DOHH2 (cell line): Measurements from ENCODE around the gene BET1.
A peak's percentile ranks its signal among the peaks of the same experiment; 100 is the strongest.

Experiments
- H3F3A ChIP-seq: fragments of 200-600 bp; sonication (generic), shearing (Covaris generic); 2 replicates; pipeline ENCODE4 v1.6.0; 2016; ENCODE audit warnings: antibody characterized with exemption, mild to moderate bottlenecking; ENCODE audit not compliant: control insufficient read depth, insufficient read depth
- H3K27ac ChIP-seq: fragments of 200-600 bp; sonication (generic); 2 replicates; pipeline ENCODE4 v1.5.1; 2014; ENCODE audit warnings: low read depth, mild to moderate bottlenecking, low read length, moderate library complexity
- H3K27me3 ChIP-seq: fragments of 200-600 bp; sonication (generic); 2 replicates; pipeline ENCODE4 v1.6.1; 2014; ENCODE audit warnings: mild to moderate bottlenecking, low read length, mixed read lengths; ENCODE audit not compliant: control insufficient read depth
- H3K36me3 ChIP-seq: fragments of 200-600 bp; sonication (generic); 2 replicates; pipeline ENCODE4 v1.6.1; 2014; ENCODE audit warnings: mild to moderate bottlenecking, low read length, moderate library complexity, mixed read lengths; ENCODE audit not compliant: control insufficient read depth
- H3K4me1 ChIP-seq: fragments of 200-600 bp; sonication (generic); 2 replicates; pipeline ENCODE4 v1.6.1; 2014; ENCODE audit warnings: mild to moderate bottlenecking, low read length, mixed read lengths; ENCODE audit not compliant: control insufficient read depth
- H3K4me2 ChIP-seq: fragments of 200-600 bp; sonication (generic); 2 replicates; pipeline ENCODE4 v1.6.0; 2014; ENCODE audit warnings: mild to moderate bottlenecking, low read length, moderate library complexity
- H3K4me3 ChIP-seq: fragments of 200-600 bp; sonication (generic); 2 replicates; pipeline ENCODE4 v1.5.1; 2014; ENCODE audit warnings: mild to moderate bottlenecking, low read length, mixed read lengths
- H3K79me2 ChIP-seq: fragments of 200-600 bp; sonication (generic); 2 replicates; pipeline ENCODE4 v1.6.1; 2014; ENCODE audit warnings: mild to moderate bottlenecking, low read length, mixed read lengths; ENCODE audit not compliant: control insufficient read depth
- H3K9me2 ChIP-seq: fragments of 200-600 bp; sonication (generic); replicated peaks from 2 replicates; pipeline ENCODE4 v1.6.1; 2014; ENCODE audit warnings: mild to moderate bottlenecking, low read length, mixed read lengths; ENCODE audit not compliant: control insufficient read depth
- H3K9me3 ChIP-seq: fragments of 200-600 bp; sonication (generic); 2 replicates; pipeline ENCODE4 v1.6.1; 2014; ENCODE audit warnings: antibody characterized with exemption, low read length, mixed read lengths; ENCODE audit not compliant: control insufficient read depth, insufficient read depth
- H4K20me1 ChIP-seq: fragments of 200-600 bp; sonication (generic); 2 replicates; pipeline ENCODE4 v1.6.0; 2014; ENCODE audit warnings: low read depth, mild to moderate bottlenecking, antibody characterized with exemption, low read length, moderate library complexity; ENCODE audit not compliant: control insufficient read depth, insufficient read depth
- EZH2phosphoT487 ChIP-seq: fragments of 200-600 bp; sonication (generic); IDR thresholded peaks from 2 replicates; pipeline ENCODE4 v1.6.1; 2017; ENCODE audit warnings: borderline replicate concordance, mild to moderate bottlenecking, antibody characterized with exemption, low read length, moderate library complexity, mixed read lengths
- TF ChIP-seq, protein P1 (sequence below): fragments of 200-600 bp; sonication (generic); IDR thresholded peaks from one replicate; pipeline ENCODE4 v1.5.1; 2014; ENCODE audit warnings: antibody characterized with exemption, mild to moderate bottlenecking, low read depth, low read length; ENCODE audit not compliant: poor library complexity, severe bottlenecking

The BET1 gene

DNA sequence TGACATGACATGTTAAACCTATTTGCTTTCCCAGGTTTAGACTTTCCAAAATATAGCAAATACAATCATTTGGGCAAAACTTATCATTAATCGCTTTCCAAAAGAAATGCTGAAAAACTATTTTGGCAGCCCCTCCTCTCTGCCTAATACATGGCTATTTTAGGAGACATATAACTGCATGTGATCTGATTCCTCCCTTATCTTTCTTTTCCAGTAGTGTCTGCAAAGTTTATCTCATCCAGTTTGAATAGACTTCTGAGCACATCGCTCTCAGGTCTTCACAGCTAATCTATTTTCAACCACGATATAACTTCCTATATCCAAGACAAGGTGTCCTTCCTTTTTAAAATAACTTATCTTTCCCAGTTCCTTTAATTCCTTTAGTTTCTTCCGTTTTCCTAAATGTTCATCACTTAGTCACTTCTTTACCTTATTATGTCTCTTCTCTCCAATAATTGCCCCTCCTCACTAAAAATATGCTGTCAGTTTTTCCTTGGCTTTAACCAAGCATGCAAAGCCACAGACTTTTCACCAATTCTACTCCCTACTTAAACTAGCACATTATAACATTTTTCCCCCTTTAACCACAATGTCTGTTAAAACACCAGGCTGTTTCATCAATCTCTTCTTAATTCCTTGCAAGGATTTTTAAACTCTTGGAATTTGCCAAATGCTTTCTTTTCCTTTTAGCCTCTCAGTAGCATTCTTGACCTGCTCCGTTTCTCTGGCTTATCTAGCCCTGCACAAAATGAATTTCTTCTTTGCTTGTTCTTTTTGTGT, 58.2 kb downstream of the BET1 start:
- Histone ChIP-seq H3K4me1 (peaks cover 6% of the 10 kb centered on the region), H4K20me1 (no peaks in the 10 kb centered on the region), H3K27ac (no peak overlapping the region), H3K4me2 (no peak overlapping the region), H3K4me3 (no peak overlapping the region), H3F3A (no peaks in the 10 kb centered on the region), H3K9me3 (0 out of 2 replicates have a peak, but pooled peaks cover 2% of the 10 kb centered on the region), H3K9me2 (no peaks in the 10 kb centered on the region), H3K27me3 (no peaks in the 10 kb centered on the region), H3K36me3 (no peaks in the 10 kb centered on the region), H3K79me2 (no peaks in the 10 kb centered on the region)
- TF ChIP-seq EZH2phosphoT487, result no peak
- TF ChIP-seq, protein P1, sequence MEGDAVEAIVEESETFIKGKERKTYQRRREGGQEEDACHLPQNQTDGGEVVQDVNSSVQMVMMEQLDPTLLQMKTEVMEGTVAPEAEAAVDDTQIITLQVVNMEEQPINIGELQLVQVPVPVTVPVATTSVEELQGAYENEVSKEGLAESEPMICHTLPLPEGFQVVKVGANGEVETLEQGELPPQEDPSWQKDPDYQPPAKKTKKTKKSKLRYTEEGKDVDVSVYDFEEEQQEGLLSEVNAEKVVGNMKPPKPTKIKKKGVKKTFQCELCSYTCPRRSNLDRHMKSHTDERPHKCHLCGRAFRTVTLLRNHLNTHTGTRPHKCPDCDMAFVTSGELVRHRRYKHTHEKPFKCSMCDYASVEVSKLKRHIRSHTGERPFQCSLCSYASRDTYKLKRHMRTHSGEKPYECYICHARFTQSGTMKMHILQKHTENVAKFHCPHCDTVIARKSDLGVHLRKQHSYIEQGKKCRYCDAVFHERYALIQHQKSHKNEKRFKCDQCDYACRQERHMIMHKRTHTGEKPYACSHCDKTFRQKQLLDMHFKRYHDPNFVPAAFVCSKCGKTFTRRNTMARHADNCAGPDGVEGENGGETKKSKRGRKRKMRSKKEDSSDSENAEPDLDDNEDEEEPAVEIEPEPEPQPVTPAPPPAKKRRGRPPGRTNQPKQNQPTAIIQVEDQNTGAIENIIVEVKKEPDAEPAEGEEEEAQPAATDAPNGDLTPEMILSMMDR, result no peak

- H3K9me3 ChIP-seq, result 0 out of 2 replicates have a peak, but pooled peaks cover 2% of the 10 kb centered on the region
- no peak for TF ChIP-seq EZH2phosphoT487
- TF ChIP-seq, protein P1, result no peak
- no peaks in the 10 kb centered on the region for H3K79me2 ChIP-seq
- H3K4me3 ChIP-seq, result no peak overlapping the region
- no peak overlapping the region for H3K27ac ChIP-seq
- no peaks in the 10 kb centered on the region for H3K9me2 ChIP-seq
- no peaks in the 10 kb centered on the region for H3F3A ChIP-seq
- H3K36me3 ChIP-seq, result no peaks in the 10 kb centered on the region
- H4K20me1 ChIP-seq, result no peaks in the 10 kb centered on the region
- no peaks in the 10 kb centered on the region for H3K27me3 ChIP-seq
- H3K4me1 ChIP-seq, result peaks cover 6% of the 10 kb centered on the region
- H3K4me2 ChIP-seq, result no peak overlapping the region
Measured at GRCh38 chr7:93945083-93945482, 59.1 kb downstream of the BET1 start.

DNA sequence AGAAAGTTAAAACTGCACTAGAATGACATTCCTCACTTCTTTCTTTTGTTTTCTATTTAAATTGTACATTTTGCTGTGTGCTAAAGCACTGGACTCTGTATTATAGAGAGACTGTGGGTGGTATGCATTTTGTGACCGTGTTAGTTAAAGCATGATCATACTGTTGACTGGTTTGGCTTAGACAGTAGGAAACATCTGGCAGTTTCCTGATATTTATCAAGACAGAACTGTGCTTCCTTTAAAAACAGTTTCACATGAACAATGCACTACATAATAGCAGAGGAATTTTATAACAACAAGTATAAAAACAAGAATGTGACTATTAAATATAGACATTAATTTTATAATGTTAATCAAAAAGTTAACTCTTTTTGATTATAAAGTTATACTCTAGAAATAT, 59.5 kb downstream of the BET1 start:
- 0 out of 2 replicates have a peak, but pooled peaks cover 2% of the 10 kb centered on the region for H3K9me3 ChIP-seq
- no peaks in the 10 kb centered on the region for H3K9me2 ChIP-seq
- H3K27ac ChIP-seq, result no peak overlapping the region
- H4K20me1 ChIP-seq, result no peaks in the 10 kb centered on the region
- no peaks in the 10 kb centered on the region for H3K79me2 ChIP-seq
- no peak for TF ChIP-seq EZH2phosphoT487
- TF ChIP-seq, protein P1, result no peak
- no peaks in the 10 kb centered on the region for H3F3A ChIP-seq
- no peaks in the 10 kb centered on the region for H3K36me3 ChIP-seq
- H3K4me2 ChIP-seq, result peak overlapping the region; percentile 21; the same call in 1 of the 2 replicates
- no peak overlapping the region for H3K4me3 ChIP-seq
- H3K27me3 ChIP-seq, result no peaks in the 10 kb centered on the region
- peaks cover 6% of the 10 kb centered on the region for H3K4me1 ChIP-seq
